HuH-7 (cell line): ENCODE data around the gene PRKCI.
"Not testable (repeated sequence)": the region's sequence is repeated elsewhere in the genome, so short reads cannot be mapped to it uniquely, and the experiment has no call there.

Experiments
- DNase-seq: peaks from one replicate; pipeline ENCODE4 v3.0.0; 2011; ENCODE audit warnings: low spot score

PRKCI gene

DNA sequence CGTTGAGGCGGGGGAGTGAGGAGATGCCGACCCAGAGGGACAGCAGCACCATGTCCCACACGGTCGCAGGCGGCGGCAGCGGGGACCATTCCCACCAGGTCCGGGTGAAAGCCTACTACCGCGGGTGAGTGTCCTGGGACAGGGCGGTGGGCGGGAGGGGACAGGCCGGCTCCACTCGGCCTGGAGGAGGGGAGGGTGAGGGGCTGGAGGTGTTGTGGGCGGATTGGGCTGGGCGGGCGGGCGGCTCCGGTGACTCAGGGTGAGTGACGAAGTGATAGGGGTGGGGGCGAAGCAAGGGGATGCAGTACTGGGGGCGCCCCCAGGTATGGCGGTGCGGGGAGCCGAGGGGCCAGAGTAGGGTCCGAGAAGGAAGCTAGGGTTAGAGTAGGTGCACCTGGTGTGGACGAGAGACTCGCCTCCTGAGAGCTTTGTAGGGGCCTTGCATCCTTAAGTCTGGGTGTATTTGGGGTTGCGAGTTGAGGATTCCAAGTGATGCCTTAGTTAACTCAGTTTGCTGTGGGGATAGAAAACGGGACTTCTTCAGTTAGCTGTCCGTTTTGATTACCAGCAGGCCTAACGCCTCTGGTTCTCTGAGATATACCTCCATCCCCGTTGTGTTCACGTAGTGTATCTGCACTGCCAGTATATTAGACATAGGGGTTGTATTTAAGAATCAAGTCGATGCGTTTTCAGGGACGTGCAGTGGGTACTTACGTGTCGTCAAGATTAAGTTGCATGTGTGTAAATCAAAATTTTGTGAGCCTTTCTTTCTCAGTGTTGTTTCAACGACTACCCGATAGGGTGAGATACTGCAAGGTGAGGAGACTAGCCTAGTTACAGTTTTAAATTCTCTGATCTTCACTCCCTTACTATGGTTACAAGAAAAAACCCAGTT is 670 bp downstream of the PRKCI start:
- peak; percentile 44 for DNase-seq

DNA sequence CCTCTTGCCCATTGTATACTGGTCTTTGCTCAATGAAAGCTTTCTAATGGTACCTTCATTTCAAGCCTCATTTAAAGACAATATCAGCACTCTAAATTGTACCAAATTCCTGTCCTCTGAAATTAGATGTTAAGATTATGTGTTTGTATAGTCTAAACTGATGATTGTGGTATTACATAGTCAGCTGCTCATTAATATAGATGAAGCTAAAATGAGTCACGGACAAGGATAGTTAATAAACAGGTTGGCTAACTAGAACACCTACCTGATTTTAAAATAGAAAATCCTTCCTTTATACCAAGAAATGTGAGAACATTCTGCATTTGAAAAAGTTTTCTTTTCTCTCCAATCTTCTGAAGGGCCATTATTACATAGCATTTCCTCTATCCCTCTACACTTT is 2.9 kb downstream of the PRKCI start:
- DNase-seq, result no peak

DNA sequence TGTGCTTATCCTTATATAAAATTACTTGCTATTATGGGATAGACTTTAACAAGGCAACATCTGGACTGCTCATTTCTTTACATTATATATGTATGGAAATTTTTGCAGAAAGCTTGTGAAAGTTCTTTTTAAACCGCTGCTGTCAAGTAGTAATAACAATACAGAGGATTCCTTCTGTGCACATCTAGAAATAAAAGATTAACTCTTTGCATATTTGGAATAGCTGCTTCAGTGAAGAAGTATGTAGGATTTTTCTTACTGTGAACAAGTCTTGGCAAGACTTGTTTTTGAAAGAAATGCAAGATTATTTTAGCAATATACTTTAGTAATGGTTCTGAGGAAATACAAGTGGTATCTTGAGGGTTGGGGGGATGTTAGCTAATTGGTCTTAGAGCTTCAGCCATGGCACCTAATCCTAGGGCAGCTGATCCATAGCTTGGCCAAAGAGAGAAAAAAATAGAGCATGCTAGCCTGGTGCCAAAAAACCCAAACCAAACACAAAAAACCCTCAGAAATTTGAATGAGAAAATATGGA is 4.3 kb downstream of the PRKCI start:
- DNase-seq, result no peak

DNA sequence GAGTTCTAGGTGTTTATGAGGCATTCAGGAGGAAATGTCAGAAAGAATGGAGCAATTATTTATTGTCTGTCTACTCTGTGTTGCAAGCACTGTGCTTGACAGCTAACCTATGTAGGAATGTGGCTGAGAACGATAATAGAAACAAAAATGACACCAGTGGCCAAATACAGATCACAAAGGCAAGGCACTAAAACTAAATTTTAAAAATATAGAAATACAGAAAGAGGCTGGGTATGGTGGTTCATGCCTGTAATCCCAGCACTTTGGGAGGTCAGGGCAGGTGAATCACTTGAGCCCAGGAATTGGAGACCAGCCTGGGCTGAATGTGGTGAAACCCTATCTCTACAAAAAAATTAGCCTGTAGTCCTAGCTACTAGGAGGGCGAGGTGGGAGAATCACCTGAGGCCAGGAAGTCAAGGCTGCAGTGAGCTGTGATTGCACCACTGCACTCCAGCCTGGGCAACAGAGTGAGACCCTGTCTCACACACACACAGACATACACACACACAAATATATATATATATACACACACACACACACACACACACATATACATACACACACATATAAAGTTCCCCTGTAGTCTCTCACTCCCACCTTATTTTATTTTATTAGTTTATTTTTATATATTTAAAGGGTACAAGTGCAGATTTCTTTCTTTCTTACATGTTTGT is 6.0 kb downstream of the PRKCI start:
- DNase-seq, result no peak

DNA sequence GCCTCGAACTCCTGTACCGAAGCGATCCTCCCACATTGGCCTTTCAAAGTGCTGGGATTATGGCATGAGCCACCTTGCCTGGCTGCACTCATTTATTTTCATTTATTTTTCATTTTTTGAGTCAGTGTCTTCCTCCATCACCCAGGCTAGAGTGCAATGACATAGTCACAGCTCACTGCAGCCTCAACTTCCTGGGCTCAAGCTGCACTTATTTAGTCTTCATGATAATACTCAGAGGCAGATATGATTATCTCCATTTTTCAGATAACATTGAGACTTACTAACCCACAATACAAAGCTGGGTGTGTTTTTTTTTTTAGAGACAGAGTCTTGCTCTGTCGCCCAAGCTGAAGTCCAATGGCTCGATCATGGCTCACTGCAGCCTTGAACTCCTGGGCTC is 10.0 kb downstream of the PRKCI start:
- DNase-seq, result no peak

DNA sequence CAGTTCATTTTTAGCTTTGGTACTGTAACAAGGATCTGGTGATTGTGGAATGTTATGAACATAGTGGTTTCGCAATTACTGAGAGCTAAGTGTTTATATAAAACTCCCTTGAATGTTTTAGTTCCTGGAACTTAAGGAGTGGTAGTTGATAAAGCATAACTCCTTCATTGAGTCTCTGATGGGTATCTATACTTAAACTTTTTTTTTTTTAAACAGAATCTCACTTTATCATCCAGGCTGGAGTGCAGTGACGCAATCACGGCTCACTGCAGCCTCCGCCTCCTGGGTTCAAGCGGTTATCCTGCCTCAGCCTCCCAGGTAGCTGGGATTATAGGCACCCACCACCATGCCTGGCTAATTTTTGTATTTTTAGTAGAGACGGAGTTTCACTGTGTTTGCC is 11.3 kb downstream of the PRKCI start:
- DNase-seq, result no peak

DNA sequence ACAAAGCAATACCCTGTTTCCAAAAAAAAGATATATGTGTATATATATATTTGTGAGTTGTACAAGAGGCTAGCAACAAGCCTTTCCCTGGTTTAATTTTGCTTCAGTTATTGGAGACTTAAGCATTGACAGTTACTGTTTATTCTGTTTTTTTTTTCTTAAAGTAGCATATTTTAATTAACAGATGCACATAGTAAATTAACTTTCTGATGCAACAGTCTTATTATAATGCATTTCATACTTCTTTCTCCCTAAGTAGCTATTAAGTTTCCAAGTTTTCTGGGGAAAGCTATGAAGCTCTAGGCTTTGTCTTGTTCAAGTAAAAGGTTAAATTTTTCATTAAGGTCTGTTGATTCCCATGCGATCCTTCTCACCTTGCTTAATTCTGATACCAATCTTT is 17.9 kb downstream of the PRKCI start:
- DNase-seq, result no peak

DNA sequence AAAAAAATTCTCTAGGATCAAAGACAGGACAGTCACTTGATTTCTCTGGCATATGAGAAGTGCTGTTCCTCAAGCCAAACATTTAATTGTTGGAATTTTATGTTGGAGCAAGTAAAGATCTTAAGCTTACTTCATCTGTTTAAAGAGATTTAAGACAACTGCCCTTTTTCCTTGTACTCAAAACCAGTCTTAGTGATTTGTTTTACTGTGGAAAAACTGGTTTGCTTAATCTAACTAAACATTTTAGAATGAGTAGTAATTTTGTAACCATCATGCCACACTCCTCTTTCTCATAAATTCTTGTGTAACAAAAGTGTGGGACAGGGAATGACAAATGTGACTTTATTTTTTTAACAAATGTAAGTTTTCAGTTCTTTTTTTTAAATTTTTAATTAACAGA is 18.4 kb downstream of the PRKCI start:
- no peak for DNase-seq

DNA sequence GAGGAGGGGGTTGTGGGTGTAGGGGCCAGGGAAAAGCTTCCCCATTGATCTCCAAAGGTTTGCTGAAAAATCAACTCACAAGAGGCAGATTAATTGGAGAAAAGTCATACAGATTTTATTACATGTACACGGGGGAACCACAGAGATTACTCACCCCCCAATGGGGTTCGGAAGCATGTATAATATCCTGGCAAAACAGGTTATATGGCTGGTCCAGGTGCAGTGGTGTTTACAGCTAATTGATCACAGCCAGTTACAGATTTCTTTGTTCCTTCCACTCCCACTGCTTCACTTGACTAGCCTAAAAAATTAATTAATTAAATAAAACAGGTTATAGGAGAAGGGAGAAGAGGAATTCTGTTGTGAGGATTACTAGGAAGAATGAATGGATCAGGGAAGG is 22.4 kb downstream of the PRKCI start:
- no peak for DNase-seq

DNA sequence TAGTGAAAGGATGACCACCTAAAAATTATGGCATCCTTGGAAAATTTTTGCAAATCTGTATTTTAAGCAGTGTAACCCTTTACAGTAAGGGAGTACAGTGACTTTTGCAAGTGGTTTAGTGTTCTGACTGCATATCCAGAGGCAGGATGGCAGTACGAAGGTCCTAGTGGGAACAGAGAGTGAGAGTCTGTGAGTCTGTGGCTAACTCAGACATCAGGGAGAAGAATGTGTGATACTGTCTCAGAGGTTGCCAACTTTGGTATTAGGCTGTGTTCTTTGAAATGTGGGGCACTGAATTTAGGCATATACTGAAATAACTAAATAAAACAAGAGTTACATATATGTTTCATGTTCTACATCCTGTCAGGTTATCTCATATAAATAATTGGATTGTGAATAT is 25.7 kb downstream of the PRKCI start:
- no peak for DNase-seq

DNA sequence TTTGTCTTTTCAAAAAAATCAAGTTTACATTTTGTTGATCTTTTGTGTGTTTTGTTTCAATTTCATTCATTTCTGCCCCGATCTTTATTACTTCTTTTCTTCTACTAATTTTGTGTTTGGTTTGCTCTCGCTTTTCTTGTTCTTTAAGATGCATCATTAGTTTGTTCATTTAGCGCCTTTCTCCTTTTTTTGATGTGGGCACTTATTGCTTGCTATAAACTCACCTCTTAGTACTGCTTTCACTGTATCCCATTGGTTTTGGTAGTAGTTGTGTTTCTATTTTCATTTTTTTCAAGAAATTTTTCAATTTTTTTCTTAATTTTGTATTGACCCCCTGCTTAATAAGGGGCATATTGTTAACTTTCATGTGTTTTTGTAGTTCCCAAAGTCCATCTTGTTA is 34.4 kb downstream of the PRKCI start:
- no peak for DNase-seq

DNA sequence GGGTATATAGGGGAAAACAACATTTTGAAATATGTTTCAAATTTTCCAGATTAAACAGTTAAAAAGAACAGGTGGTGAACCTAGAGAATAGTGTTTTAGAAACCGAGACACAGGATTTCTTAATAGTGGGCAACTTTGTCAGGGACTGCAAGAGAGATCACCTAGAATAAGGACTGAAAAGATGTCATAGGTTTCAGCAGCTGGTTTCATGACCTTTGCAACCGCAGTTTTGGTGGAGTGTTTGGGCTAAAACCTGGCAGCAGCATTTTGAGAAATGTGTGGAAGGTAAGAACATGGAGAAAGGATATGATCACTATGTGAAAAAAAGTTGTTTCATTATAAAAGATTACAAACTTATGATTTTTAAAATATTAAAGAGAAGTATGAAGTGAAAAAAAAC is 34.9 kb downstream of the PRKCI start:
- no peak for DNase-seq

DNA sequence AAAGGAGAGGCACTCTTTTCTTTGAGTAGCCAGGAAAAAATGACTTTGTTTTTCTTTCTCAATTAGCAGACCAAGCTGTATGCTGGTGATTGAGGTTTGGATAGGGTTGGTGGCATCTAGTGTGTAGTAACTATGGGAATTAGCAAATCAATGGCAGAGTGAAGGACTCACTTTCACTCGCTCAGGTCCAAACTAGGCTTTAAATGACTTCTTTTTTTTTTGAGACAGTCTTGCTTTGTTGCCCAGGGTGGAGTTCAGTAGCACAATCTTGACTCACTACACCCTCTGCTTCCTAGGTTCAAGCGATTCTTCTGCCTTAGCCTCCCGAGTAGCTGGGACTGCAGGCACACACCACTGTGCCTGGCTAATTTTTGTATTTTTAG is 35.9 kb downstream of the PRKCI start:
- no peak for DNase-seq

DNA sequence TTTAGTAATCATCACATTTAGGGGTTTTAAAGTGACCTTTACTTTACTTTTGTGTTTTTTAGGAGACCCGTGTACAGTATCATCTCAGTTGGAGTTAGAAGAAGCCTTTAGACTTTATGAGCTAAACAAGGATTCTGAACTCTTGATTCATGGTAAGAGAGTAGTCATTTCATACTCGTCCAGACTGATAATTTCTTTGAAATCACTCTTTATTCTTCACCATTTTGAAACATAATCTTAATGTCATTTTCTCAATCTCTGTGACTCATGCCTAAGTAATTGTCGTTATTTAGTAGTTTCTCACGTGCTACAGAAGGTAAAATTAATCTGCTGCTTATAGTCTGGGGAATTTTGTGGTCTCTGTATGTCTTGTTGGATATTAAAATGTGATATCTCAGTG is 37.7 kb downstream of the PRKCI start:
- no peak for DNase-seq

DNA sequence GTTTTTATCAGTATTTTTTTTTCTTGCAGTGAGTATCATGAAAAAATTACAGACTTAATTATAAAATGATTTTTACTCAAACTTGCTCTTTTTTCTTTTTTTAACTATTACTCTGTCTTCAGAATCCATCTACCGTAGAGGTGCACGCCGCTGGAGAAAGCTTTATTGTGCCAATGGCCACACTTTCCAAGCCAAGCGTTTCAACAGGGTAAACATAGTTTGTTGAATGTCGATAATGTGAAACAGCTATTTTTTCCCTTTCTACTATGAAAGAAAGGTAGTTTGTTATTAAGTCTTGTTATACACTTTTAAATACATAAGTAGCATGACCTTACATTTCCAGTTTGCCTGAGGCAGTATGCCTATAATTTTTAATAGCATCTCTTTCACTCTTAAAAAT is 45.6 kb downstream of the PRKCI start:
- DNase-seq, result no peak

DNA sequence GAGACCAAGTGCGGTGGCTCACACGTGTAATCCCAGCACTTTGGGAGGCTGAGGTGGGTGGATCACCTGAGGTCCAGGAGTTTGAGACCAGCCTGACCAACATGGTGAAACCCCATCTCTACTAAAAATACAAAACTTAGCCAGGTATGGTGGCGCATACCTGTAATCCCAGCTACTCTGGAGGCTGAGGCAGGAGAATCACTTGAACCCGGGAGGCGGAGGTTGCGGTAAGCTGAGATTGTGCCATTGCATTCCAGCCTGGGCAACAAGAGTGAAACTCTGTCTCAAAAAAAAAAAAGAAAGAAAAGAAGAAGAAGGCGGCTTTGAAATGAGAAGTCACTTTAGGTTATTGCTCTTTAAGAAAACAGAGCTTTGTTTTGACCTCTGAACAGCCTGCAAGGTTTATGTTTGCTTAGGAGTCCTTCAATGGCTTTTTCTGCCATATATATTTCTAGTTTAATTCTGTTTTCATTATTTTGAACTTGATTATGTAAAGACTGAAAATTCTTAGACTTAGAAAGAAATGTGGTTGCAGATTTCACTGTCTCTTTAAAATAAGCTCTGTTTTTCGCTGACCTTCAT is 47.5 kb downstream of the PRKCI start:
- DNase-seq, result peak; percentile 9

DNA sequence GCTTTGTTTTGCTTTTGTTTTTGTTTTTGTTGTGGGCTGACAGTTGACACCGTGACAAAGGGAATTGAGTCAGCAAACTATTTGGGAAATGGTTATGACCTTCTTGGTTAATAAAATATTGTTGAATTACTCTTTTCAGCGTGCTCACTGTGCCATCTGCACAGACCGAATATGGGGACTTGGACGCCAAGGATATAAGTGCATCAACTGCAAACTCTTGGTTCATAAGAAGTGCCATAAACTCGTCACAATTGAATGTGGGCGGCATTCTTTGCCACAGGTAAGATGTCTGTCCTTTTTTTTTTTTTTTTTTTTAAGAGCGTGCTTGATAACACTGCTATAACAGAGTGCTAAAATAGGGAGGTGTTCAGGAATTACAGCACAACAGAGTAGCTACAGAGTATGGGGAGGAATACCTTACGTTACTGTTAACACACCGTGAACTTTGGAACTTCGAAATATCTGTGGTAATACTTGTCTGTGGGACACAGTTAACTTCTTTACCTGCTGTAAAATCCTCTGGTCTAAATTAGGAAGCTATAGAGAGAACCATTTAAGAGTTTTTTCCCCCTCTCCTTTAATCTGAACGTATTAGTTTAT is 48.2 kb downstream of the PRKCI start:
- DNase-seq, result peak; percentile 67

DNA sequence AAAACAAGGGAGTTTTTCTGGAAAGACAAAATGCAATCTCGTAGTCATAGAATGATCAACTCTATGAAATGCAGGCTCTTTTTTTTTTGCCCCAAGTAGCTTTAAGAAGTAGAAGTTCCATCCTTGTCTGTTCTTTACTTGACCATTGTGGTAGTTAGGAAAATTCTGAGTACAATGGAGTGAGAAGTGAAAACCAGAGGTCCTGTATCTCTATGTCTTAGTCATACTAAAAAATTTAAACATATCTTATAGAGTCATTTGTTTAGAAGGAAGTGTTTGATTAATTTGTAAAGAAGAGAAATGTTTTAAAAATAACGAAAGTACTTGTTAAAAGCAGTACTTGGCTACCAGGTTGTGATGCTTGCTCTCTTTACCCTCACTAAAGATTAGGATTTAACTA is 52.4 kb downstream of the PRKCI start:
- DNase-seq, result no peak

DNA sequence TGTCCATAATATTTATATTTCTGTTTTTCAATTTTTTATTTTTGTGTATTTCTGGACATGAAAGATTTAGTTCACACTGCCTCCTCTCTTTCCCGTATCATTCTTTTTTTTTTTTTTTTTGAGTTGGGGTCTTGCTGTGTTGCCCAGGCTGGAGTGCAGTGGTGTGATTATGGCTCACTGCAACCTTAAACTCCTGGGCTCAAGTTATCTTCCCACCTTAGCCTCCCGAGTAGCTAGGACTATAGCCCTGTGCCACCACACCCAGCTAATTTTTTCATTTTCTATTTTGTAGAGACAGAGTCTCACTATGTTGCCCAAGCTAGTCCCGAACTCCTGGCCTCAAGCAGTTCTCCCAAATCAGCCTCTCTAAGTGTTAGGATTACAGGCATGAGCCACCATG is 53.6 kb downstream of the PRKCI start:
- DNase-seq, result no peak

DNA sequence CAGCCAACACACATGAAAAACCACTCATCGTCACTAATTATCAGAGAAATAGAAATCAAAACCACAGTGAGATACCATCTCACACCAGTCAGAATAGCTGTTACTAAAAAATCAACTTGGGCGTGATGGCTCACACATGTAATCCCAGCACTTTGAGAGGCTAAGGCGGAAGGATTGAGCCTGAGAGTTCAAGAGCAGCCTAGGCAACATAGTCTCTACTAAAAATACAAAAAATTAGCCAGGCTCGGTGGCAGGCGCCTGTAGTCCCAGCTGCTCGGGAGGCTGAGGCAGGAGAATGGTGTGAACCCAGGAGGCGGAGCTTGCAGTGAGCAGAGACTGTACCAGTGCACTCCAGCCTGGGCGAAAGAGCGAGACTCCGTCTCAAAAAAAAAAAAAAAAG is 55.1 kb downstream of the PRKCI start:
- not testable (repeated sequence) for DNase-seq

DNA sequence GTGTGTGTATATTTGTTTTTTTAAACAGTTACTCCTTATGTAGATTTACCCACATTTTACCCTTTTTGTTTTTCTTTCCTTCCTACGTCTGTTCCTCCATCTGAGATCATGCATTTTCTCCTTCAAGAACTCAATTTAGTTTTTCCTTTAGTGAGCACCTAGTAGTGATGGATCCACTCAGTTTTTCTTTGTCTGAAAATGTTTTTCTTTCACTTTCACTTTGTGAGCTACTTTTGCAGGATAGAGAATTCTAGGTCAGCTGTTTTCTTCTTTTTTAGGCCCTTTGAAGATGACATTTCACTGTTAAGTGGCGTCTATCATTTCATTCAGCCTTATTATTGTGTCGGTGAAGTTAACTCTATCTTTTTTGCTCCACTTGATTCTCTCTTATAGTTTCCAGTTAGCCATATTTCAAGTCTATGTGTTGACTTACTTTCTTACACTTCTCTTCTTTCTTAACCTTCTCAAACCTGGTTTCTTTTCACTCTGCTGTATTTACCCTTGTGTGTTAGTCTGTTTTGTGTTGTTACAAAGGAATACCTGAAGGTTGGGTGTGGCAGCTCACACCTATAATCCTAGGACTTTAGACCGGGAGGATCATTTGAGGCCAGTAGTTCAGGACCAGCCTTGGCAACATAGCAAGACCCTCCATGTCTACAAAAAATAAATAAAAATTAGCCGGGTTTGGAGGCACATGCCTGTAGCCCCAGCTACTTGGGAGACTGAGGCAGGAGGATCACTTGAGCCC is 55.8 kb downstream of the PRKCI start:
- no peak for DNase-seq

DNA sequence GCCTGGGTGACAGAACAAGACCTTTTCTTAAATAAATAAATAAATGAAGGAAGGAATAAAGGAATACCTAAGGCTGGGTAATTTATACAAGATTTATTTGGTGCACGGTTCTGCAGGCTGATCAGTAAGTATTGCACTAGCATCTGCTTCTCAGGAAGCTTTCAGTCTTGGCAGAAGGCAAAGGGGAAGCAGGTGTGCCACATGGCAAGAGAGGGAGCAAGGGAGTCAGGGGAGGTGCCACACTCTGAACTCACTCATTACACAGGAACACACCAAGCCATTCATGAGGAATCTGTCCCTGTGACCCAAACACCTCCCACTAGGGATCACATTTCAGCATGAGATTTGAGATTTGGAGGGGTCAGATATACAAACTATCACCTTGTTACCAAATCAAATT is 56.4 kb downstream of the PRKCI start:
- DNase-seq, result no peak
